RPMI8226 (cell line): ENCODE results near the gene TNFRSF13B.

Experiments
- DNase-seq: peaks from one replicate; pipeline ENCODE4 v3.0.0-alpha.2; 2015

Gene TNFRSF13B

DNA sequence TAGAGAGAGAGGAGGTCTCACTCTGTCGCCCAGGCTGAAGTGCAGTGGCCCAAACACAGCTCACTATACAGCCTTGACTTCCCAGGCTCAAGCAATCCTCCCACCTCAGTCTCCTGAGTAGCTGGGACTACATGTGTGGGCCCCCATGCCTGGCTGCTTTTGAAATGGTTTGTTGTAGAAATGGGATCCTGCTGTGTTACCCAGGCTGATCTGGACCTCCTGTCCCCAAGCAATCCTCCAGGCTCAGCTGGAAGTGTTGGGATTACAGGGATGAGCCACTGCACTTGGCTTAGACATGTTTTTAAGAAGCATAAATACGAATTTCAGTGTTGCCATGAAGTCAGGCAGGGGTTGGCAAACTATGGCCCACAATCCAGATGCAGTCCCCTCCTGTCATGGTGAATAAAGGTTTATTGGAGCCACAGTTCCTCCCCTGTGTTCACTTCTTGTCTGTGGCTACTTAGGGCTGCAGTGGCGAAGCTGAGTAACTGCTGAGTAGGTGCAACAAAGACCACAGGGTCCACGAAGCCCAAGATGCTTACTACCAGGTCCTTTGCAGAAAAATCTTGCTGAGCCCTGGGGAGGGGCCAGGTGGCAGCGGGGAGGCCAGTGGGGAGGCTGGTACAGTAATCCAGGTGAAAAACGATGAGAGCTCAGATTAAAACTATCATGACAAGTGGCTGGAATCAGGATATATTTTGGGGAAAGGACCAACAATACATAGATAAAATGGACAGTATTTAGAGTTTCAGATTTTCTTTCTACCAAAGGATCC lies 35.2 kb downstream of the TNFRSF13B start:
- DNase-seq: no peak

DNA sequence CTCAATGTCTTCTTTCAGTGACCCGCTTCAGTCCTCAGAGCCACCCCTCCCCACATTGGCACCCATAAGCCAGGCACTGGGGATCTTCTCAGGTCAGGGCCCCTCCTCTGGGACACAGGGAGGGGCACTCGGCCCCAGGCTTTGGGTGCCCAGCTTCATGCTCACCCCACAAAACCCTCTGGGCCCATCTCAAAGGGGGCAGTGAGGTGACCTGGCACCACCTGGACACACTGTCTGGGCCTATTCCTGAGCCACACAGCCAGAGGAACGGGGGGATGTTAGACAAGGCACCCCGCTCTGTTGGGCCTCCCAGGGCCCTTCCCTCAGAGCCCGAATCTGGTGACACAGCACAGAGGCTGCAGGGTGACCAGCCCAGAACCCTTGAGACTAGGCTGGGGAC lies 36.1 kb downstream of the TNFRSF13B start:
- DNase-seq: no peak

DNA sequence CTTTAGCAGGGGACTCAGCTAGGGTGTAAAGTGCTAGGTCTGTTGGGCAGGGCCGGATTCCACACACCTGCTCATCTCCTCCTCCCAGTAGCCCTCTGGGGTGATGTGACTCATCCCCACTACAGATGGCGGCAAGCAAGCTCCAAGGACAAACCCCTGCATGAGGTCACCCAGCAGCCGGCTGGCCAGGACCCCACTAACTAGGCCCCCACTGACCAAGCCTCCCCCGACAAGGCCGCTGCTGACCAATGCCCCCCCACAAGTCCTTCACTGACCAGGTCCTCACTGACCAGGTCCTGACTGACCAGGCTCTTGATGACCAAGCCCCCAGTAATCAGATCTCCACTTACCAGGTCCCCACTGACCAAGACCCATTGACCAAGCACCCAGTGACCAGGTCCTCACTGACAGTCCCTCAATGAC lies 36.7 kb downstream of the TNFRSF13B start:
- DNase-seq: no peak

DNA sequence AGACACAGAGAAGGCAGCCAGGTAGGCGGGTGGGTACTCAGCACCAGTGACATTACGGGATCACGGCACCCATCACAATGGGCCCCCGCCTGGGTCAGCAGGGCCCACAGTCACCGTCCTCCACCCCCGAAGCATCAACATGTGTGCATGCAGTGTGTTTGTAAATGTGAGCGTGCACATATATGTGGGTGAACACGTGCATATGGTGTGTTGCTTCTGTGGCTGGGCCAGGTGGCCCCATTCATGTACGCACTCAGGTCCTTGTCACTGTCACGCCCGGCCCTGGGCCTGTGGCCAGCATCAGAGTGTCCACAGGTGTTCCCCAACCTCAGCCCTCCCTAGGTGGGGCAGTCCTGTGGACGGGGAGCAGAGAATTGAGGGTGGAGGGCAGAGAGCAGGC lies 37.1 kb downstream of the TNFRSF13B start:
- DNase-seq: no peak

DNA sequence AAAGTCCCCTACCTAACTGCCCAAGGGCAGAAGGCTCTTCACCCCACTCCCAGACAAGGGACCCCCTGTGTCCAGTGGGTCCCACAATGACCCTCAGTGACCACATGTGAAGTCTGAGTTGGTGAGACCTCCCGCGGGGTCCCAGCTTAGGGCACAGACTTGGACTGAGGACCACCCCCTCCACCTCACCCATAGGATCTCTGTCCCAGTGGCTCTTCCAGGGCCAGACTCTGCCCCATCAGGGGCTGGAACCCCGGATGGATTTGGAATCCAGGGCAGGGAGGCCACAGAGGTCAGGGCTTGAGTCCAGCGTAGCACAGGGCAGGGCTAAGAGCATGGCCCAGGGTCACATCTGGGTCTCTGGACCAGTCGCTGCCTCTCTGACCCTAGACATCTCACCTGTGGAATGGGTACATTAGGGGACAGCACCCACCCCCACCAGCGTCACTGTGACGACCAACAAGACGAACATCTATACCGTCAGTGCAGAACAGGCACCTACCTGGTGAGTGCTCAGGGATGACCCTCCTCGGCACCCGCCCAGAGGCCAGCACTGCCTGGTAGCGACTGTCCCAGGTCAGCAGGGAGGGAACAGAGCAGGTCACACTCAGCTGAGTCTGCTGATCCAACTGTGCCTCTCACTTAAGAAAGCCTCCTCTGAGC lies 37.7 kb downstream of the TNFRSF13B start:
- no peak for DNase-seq

DNA sequence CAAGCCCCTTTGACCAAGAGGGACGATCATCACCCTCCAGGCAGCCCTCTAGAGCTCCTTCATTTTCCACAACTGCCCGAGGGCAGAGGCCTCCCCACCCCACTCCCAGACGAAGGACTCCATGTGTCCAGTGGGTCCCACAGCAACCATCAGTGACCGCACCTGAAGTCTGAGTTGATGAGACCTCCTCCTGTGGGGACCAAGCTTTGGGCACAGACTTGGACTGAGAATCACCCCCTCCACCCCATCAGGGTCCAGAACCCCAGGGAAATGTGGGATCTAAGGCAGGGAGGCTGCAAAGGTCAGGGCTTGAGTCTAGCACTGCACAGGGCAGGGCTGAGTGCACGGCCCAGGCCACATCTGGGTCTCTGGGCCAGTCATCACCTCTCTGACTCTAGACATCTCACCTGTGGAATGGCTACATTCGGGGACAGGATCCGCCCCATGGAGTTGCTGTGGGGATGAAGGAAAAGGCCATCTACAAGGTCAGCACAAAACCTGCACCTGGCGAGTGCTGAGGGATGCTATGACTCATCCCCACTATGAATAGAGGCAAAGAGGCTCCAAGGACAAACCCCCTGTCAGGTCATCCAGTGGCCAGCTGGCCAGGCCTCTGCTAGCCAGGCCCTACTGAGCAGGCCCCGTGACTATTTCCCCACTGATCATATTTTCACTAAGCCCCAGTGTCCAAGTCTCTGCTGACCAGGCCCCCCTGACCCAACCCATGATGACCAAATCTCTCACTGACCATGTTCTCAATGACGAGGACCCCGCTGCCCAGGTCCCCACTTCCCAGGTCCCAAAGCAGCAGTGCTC lies 38.4 kb downstream of the TNFRSF13B start:
- peak; percentile 31 for DNase-seq

DNA sequence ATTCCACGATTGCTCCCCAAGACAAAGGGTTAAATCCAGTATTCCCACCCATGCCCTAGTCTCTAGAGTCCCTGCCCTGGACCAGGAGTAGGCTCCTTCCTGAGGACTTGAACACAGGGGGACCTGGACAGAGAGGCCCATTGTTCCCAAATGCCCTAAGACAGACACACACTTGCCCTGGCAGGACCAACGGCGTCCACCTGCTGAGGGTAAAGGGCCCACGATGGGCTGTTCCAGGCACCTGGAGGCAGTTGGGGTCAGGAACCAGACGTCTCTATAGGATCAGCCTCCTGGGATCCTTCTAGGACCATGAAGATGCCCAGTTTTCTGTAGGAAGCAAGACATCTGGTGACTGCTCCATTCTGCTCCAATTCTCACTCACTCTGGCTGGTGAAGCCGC lies 39.3 kb downstream of the TNFRSF13B start:
- DNase-seq: no peak

DNA sequence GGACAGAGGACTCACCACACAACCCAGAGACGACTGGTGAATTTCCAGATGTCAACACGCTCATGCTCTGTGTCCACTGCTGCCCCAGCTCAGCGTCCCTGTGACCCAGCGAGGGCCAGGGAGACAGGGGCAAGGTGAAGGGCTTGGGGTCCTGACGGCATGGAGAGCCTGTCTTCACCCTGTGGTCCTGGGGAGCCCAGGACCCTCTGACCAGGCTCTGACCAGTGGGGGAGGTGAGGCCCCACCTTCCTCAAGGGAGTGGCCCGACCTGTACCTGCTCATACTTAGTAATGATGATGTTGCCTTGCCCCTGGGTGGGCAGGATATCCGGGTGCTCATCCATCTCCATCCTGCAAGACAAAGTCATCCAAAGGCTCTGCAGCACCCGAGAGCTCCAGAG lies 39.8 kb downstream of the TNFRSF13B start:
- no peak for DNase-seq

DNA sequence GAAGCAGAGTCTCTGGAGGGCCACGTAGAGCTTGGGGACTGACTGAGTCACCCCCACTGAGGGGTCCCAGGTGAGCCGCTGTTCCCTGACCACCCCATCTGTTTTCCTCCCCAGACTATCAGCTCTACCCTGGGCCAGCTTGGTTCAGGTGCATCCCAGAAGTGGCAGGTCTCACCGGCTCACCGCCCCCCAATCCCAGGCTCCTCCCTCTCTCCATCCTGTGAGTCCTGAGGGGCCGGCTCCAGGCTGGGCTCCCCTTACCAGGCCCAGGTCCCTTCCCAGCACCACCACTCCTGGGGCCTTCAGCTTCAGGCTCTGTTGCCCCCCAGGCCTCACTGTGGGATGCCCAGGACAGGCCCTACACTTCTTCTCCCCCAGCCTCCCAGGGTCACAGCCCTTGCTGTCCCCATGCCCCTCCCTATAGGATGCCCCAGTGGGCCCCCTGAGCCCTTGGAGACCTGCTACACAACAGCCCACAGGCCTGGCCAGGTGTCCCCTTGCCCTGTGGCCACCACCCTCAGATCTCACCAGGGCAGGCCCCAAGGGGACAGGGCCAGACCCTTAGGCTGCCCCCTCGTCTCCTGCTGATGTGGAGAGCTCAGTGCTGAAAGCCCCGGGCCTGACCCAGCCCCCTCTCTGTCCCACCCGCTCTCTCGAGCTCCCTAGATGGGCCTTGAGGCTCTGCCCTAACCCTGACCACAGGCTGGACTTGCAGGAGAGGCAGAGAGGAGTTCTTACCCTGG lies 40.4 kb downstream of the TNFRSF13B start:
- DNase-seq: no peak

DNA sequence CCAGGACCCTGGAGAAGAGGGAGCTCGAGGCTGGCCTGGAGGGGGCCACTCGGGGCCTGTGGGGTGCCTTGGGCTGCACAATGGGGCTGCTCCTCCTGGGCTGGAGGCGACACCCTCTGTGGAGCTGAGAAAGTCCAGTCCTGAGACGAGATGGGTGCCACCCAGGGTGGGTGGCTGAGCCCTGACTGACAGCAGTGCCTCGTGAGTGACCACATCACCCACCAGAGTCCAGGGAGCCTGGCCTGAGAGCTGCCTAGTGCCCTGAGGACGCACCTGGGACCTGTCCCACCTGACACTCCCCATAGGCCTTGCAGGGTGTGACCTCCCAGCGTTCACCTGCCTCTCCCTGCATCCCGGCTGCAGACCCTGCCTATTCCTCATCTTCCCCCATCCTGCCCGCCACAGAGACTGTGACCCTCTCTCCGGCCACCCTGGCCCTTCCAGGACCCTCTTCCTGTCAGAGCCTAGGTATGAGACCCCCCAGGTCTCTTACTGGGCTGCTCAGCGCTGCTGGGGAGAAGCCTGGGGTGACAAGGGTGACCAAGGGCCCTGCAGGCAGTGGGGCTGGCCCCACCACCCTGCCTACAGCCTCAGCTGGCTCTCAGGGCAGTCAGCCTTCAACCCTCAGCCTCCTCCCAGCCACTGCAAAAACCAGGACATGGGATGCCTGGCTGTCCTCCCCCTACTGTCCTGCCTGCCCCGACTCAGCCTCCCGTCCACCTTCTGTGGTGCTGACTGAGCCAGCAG lies 41.2 kb downstream of the TNFRSF13B start:
- no peak for DNase-seq

DNA sequence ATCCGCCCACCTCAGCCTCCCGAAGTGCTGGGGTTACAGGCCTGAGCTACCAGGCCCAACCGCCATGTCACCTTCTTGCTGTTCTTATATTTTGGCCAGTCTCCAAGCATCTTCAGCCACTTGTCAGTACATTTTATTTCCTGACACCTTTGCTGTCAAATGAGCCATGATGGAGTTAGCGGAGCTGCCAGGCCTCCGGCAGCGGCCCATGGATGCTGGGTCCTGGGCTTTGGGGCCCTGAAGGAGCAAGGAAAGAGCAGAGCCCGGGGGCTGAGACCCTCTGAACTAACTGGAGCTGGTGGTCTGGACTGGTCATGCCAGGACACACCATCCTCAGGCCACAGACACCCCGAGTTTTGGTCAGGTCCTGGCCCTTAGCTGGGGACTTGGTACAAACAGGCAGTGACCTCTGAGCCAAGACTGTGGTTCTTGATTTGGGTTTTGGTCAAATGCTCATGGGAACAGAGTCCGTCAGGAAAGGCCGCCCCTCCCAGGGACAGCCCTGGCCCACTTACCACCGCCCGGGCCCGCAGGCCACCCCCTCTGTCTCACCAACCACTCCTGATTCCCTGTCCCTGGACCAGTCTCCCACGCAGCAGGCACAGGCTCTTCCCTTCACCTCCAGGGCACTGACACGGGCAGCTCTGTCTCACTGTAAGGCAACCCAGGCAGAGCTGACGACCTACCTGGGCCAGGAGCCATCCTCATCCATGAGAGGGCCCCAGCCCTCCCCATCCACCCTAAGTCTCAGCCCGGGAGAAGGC lies 42.0 kb downstream of the TNFRSF13B start:
- DNase-seq: no peak

DNA sequence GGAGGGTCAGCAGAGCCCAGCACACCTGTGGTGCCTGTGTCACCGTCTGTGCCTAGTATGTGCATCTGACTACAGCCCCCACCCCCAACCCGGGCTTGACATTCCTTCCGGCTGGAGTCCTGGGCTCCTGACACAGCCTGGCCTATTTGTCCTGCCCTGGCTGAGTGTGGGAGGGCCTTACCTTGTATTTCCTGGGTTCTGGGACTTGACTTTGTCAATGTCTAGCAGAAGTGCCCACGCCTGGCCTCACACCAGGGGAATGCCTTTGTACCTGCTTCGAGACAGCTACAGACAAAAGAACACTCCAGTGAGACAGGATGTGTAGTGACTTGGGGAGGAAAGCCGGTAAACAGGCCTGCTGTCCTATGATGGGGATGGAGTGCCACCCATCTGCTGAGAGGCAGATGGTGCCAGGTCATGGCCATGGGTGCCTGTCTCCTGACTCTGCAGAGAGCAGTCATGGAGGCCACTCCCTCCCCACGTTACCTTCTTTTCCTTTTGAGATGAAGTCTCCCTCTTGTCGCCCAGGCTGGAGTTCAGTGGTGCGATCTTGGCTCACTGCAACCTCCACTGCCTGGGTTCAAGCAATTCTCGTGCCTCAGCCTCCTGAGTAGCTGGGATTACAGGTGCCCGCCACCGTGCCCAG lies 42.8 kb downstream of the TNFRSF13B start:
- no peak for DNase-seq

DNA sequence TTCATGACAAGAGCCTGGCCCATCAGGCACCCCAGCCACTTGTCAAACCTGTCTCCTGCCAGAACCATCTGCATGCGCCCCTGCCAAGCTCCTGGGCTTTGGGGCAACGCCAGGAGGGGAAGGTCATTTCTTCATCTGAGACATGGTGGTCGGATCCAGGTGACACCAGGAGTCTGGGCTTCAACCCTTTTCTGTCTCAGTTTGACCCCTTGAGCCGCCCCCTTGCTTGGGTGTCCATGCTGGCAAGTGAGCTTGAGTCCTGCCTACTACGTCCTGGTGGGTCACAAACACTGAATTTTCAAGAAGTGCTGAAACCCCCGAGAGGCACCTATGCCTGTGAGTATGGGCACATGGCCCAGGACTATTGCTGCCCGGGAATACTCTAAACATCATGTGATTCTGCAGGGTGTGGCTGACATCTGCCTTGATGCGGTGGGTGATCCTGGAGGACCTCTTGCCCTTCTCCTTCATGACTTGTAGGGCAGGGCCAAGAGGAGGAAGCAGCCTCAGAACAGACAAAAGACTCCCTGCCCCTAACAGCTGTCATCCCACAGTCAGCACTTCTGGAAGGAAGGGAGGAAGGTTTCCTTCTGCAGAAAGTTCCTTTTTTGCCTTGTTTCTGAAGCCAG lies 43.4 kb downstream of the TNFRSF13B start:
- no peak for DNase-seq

DNA sequence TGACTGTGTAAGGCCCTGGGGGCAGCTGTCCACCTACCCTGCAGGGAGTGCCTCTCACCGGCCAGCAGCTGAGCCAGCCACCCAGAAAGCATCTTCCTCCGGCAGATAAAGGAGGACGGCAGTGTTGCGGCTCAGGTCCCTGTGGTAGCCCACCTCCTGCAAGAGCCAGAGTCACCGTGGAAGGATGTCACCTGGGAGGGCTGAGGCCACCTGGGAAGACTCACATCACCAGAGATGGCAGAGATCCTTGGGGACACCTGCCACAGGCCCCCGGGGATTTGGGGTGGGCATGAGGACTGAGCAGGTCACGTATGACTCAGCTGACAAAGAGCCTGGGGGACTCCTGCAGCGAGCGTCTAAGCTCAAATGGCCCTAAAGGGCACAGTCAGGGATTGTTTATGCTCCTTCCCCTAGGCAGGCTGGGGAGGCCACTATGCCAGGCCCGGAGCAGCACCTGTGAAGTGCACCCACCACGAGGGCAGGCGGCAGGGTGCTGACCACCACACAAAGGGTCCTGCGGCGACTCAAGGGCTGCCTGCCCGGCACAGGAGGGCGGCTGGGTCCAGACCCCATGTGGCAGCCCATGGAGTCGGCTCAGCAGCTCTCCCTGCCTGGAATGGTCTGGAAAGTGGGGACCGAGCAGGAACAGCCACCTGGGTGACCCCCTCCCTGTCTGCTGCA lies 44.1 kb downstream of the TNFRSF13B start:
- no peak for DNase-seq

DNA sequence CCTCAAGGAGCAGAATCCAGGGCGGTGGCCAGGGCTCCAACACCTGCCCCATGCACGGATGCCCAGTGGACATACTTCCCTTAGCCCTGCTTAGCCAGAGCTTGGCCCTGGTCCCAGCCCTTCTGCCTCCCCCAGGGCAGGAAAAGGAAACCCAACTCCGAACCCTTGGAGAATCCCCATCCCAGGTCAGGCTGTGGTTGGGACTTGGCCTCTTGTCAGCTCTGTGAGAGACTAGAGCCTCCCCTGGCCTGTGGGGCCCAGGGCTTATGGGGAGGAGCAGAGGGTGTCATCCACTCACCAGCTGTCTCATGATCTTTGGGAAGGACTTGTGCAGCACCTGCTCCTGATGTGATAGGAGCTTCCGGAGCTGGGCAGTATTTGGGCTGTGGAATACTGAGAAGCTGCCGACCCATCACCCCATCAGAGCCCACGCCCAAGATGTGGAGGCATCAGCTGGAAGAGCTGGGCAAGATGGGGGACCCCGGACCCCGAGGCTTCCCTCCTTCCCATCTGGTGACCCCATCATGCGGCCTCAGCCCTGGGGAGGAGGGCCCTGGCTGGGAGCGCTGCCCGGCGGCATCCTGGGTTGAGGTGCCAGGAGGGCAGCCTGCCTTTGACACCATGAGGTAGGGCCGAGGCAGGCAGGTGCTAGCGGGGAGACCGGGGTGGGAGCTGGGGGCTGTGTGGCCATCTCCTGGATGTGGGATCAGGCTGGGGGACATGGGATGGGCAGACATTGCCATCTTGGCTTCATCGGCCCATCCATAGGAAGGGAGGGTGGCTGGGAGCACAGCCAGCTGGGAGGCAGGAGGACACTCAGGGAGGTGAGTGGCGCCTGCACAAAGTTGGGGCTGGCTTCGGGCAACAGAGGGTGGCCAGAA lies 45.1 kb downstream of the TNFRSF13B start:
- no peak for DNase-seq

DNA sequence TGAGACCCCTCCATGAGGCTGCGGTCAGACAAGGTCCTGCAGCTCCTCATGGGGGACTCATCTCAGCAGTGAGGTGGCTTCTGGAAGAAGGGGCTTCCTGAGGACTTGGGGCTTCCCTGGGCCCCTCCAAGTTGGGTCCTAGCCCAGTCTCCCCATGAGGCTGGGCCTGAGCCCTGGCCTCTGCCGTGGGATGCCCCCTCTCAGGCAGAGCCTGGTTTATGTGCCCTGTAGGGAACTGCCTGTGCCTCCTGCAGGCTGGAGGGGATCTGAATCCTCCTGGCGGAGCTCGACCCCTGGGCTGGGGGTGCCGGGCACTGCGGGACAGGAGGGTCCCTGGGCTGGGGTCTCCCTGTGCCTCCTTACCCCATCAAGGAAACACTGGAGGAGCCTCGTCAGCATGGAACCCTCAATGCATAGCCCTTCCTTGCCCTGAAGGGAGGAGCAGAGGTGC lies 45.8 kb downstream of the TNFRSF13B start:
- DNase-seq: no peak

DNA sequence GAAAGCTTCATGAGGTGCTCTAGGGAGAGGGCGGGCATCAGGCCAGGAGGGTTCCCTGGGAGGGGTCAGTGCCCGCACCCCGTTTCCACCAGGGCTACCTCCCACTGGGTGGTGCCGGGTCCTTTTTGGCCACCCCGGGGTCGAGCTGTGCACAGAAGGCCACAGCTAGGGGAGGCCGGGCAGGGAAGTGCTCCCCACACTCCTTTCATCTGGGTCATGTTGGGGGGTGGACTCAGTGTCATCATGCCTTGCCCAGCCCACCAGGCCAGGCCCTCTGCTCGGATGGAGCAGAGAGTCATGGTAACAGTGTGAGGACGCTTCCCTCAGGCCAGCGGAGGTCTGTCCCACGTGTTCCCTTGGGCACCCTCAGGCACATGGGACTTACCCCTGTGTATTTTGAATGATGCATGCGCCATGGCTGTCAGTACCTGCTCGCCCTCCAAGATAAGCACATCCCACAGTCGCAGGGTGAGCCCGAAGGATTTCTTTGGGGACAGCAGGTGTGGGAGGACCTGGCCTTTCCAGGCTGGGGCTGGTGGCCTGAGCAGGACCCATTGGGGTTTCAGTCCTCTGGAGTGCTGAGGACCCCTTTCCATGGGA lies 46.4 kb downstream of the TNFRSF13B start:
- DNase-seq: no peak
